T-cell (primary cell): Measurements from ENCODE around the gene WT1. TPM values are rescaled to one million over a fixed set of nuclear protein-coding genes. Genes with fewer than 3 reads are reported as not detected.

Experiments used
- ATAC-seq, 4 experiments: fragments of 200-7000 bp in 3 of 4; fragments of 150-1000 bp in 1 of 4; cut with Tn5 transposase; replicated peaks in 1 of 4; 1 replicate in 3 of 4; 2 replicates in 1 of 4; pipeline ENCODE4 v1.10.0; 2021; ENCODE audit warnings: moderate library complexity in 3 of 4, mild to moderate bottlenecking in 2 of 4, moderate number of reproducible peaks in 1 of 4
- CTCF ChIA-PET, 2 donors: fragments of 300-600 bp; sonication (Branson Sonifier 250); formaldehyde crosslinking; loops; one replicate each; lab custom pipeline; 2022; ENCODE audit warnings: antibody characterized with exemption in 2 of 2; lab: Charles Lee
- POLR2A ChIA-PET, 2 donors: fragments of 300-600 bp; sonication (Branson Sonifier 250); formaldehyde crosslinking; loops; one replicate each; lab custom pipeline; 2022; ENCODE audit warnings: antibody characterized with exemption in 2 of 2; lab: Charles Lee
- DNase-seq, 35 experiments: peaks; one replicate each; pipeline versions ENCODE4 v3.0.0 to v3.0.0-alpha.2; 2013 to 2023
- H3K27ac ChIP-seq: one replicate; pipeline ENCODE4 v1.5.1; 2013; ENCODE audit warnings: low read length
- H3K27me3 ChIP-seq, 2 experiments: replicated peaks in 1 of 2; 1 replicate in 1 of 2; 2 replicates in 1 of 2; pipeline versions ENCODE4 v1.6.1 to v1.7.0; 2013; ENCODE audit warnings: low read length in 1 of 2, mixed read lengths in 1 of 2; ENCODE audit not compliant: control insufficient read depth in 2 of 2, insufficient read depth in 2 of 2; ENCODE audit errors: extremely low read depth in 1 of 2
- H3K36me3 ChIP-seq, 2 donors: 1 replicate in 1 of 2; 2 replicates in 1 of 2; pipeline versions ENCODE4 v1.6.1 to v1.7.0; 2013; ENCODE audit warnings: low read length in 1 of 2; ENCODE audit not compliant: control insufficient read depth in 2 of 2, insufficient read depth in 1 of 2; ENCODE audit errors: extremely low read depth in 1 of 2
- H3K4me1 ChIP-seq, 2 experiments: 1 replicate in 1 of 2; 2 replicates in 1 of 2; pipeline versions ENCODE4 v1.6.1 to v1.7.0; 2013; ENCODE audit warnings: low read length in 2 of 2, mixed read lengths in 1 of 2; ENCODE audit not compliant: insufficient read depth in 2 of 2, control insufficient read depth in 1 of 2; ENCODE audit errors: extremely low read depth in 1 of 2
- H3K4me3 ChIP-seq, 2 donors: 1 replicate in 1 of 2; 2 replicates in 1 of 2; pipeline versions ENCODE4 v1.5.1 to v1.7.0; 2013; ENCODE audit warnings: mild to moderate bottlenecking in 2 of 2, low read length in 1 of 2, moderate library complexity in 1 of 2; ENCODE audit not compliant: control insufficient read depth in 1 of 2; ENCODE audit errors: extremely low read depth in 1 of 2
- H3K9me3 ChIP-seq: 2 replicates; pipeline ENCODE4 v1.7.0; 2013
- H3K27ac Mint-ChIP-seq, 2 donors: one replicate each; pipeline ENCODE4 v1.8.0; 2020 to 2021; ENCODE audit warnings: mild to moderate bottlenecking in 2 of 2, mixed read lengths in 2 of 2
- H3K27me3 Mint-ChIP-seq, 2 donors: one replicate each; pipeline ENCODE4 v1.8.0; 2021 to 2022; ENCODE audit warnings: mixed read lengths in 2 of 2
- H3K36me3 Mint-ChIP-seq: one replicate; pipeline ENCODE4 v1.8.0; 2021; ENCODE audit warnings: mixed read lengths
- H3K4me1 Mint-ChIP-seq, 3 donors: one replicate each; pipeline ENCODE4 v1.8.0; 2020 to 2022; ENCODE audit warnings: mixed read lengths in 3 of 3, mild to moderate bottlenecking in 1 of 3
- H3K4me3 Mint-ChIP-seq, 3 donors: one replicate each; pipeline ENCODE4 v1.8.0; 2020 to 2022; ENCODE audit warnings: mild to moderate bottlenecking in 3 of 3, mixed read lengths in 3 of 3, moderate library complexity in 3 of 3
- H3K9me3 Mint-ChIP-seq, 3 donors: one replicate each; pipeline ENCODE4 v1.8.0; 2020 to 2022; ENCODE audit warnings: mixed read lengths in 3 of 3
- WGBS: methylation state at CpG from one replicate; pipeline ENCODE4 v1.1.5; 2013; ENCODE audit warnings: missing lambda C conversion rate; ENCODE audit not compliant: insufficient coverage; 5-methylcytosine and 5-hydroxymethylcytosine counted together
- total RNA-seq, 35 experiments: library from RNA in 6 of 35; stranded (reverse) in 6 of 35; fragments of 120-200 nt in 1 of 35; gene quantifications; one replicate each; pipeline versions ENCODE4 v1.2.1 to v1.2.4 and lab custom pipeline; 2013 to 2026

Gene WT1
- total RNA-seq, 5 donors from 2014 or later (not counting 1 experiment from before 2014, with no cell fraction given): not detected

DNA sequence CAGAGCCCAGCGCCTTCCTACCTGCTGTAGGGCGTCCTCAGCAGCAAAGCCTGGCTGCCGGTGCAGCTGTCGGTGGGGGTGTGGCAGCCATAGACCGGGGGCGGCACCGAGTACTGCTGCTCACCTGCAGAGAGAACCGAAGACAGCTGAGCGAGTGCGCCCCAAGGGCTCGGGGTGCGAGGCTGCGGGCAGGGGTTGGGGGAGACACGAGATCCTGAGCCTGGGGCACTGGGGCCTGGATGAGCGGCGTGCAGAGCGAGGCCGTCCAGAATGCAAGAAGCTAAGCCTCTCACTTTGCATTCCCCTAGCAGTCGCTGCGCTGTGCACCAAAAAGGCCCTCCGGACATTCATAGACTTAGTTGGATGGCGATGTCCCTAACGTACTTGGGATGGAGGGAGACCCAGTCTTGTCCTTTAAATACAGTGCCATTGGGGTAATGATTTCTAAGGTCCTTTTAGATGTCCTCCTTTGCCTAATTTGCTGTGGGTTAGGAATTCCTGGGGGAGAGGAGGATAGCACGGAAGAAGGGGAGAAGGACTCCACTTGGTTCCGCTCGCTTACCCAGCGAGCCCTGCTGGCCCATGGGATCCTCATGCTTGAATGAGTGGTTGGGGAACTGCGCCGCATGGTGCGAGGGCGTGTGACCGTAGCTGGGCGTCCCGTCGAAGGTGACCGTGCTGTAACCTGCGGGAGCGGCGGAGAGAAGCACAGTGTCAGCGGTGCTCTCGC is 7.2 kb downstream of the WT1 start:
- Mint-ChIP-seq H3K9me3 (no peaks in the 10 kb centered on the region), H3K4me1 (peaks cover 17 to 25% (median 22%) of the 10 kb centered on the region in 3 donors), H3K4me3 (peak overlapping the region in 1 of 3 donors; percentile 30), H3K36me3 (no peaks in the 10 kb centered on the region), H3K27ac (peak overlapping the region in 1 of 2 donors; percentile 36), H3K27me3 (peaks cover 64 to 90% of the 10 kb centered on the region in 2 donors)
- DNase-seq (no peak), ATAC-seq (no peak)
- Histone ChIP-seq H3K4me1 (peaks cover under 1 to 20% of the 10 kb centered on the region in 2 experiments), H3K4me3 (no peak overlapping the region), H3K36me3 (no peaks in the 10 kb centered on the region), H3K27me3 (peaks cover 15 to 77% of the 10 kb centered on the region in 2 experiments), H3K27ac (no peak overlapping the region), H3K9me3 (no peaks in the 10 kb centered on the region)
- WGBS: 31% methylated on average over 36 of the region's 41 CpGs
- POLR2A ChIA-PET: no interaction called here
- CTCF ChIA-PET: no interaction called here

DNA sequence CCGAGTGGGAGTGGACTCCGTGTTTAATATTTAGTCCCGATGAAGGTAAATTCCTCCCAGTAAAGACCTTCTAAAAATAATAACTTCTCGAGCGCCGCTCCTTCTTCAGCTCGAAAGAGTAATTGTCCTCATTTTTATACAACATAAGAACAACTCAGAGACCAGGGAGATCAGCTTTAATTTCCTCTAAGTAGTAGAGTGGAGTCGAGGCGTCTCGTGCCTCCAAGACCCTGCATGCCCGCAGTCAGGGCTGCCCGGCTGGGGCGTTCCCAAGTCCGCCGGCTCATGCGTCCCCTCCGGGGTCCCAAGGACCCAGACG is 7.8 kb downstream of the WT1 start:
- Mint-ChIP-seq H3K4me3 (peak overlapping the region in 1 of 3 donors; percentile 30), H3K9me3 (no peaks in the 10 kb centered on the region), H3K27ac (no peak overlapping the region), H3K4me1 (peaks cover 11 to 20% (median 17%) of the 10 kb centered on the region in 3 donors), H3K36me3 (no peaks in the 10 kb centered on the region), H3K27me3 (peaks cover 64 to 85% of the 10 kb centered on the region in 2 donors)
- Histone ChIP-seq H3K36me3 (no peaks in the 10 kb centered on the region), H3K27me3 (peaks cover 12 to 74% of the 10 kb centered on the region in 2 experiments), H3K9me3 (no peaks in the 10 kb centered on the region), H3K4me3 (peak overlapping the region in 1 of 2 donors; percentile 44), H3K27ac (no peak overlapping the region), H3K4me1 (peaks cover 0 to 17% of the 10 kb centered on the region in 2 experiments)
- 22% methylated on average over 8 of the region's 18 CpGs for WGBS
- DNase-seq (no peak), ATAC-seq (no peak)
- POLR2A ChIA-PET: no interaction called here
- CTCF ChIA-PET: no interaction called here

DNA sequence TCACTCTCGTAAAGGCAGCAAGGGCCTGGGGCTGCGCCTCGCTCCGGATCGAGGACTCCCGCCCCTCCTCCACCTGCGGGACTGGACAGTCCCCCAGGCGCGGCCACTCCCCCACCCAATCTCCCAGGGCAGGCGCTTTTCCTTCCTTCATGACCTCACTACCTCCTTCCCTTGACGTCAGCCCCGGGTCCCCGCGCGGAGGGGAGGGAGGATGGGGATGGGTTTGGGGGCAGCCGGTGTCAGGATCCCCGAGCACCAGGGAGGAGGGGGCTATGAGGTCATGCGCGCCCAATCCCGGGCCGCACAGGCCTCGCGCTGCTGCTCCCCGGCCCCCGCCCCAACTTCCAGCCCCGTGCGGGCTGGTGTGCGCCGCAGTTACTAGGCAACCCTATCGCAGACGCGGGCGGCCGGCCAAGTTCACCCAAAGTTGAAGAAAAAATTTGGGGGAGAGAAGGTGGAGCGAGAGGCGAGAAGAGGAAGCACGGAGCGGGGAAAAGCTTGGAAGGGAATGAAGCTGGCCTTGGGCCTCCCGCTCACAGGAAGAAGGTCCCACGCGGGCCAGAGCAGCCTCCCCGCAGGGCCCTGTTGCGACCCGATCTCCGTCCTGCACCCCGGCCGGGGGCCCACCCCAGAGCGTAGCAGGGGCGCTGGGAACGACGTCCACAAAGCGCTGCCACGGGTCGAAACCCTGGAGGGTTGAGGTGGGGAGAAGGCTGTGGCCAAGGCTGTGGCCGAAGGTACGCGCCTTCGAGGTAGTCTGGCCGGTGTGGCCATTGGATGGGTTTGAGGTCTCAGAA is 8.3 kb downstream of the WT1 start:
- H3K4me3 Mint-ChIP-seq: peak overlapping the region in 1 of 3 donors; percentile 51
- ChIA-PET POLR2A (no interaction called here), CTCF (no interaction called here)
- H3K27ac Mint-ChIP-seq: no peak overlapping the region
- H3K27me3 Mint-ChIP-seq: peaks cover 60 to 80% of the 10 kb centered on the region in 2 donors
- no peaks in the 10 kb centered on the region for H3K9me3 Mint-ChIP-seq
- peaks cover 9 to 22% (median 18%) of the 10 kb centered on the region in 3 donors for H3K4me1 Mint-ChIP-seq
- peak overlapping the region in 1 of 2 donors; percentile 44 for H3K4me3 ChIP-seq
- H3K36me3 Mint-ChIP-seq: no peaks in the 10 kb centered on the region
- WGBS: 7% methylated on average over 38 of the region's 59 CpGs
- H3K4me1 ChIP-seq: peaks cover 2 to 17% of the 10 kb centered on the region in 2 experiments
- no peaks in the 10 kb centered on the region for H3K9me3 ChIP-seq
- no peak overlapping the region for H3K27ac ChIP-seq
- H3K27me3 ChIP-seq: peaks cover 8 to 69% of the 10 kb centered on the region in 2 experiments
- DNase-seq: peak in 11 of 35 experiments; percentile 0 to 34 (median 10)
- no peaks in the 10 kb centered on the region for H3K36me3 ChIP-seq
- peak in 2 of 4 experiments; percentile 34 to 71 for ATAC-seq

DNA sequence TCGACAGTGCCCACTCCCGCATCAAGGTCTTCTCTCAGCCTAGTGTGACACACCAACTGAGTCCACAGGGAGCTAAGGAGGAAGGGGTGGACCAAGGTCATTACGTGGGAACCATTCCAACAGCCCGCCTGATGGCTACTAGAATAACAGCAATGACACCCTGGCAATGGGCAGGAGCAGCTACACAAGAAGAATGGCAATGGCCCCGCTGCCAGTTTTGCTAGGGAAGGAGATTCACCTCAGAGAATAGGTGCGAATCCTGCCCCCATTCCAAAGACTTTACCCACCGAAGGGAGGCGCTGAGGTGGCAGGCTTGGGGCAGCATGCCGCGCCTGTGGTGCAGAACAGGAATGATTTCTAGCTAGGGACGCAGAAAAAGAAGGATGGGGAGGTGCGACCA is 9.1 kb downstream of the WT1 start:
- Histone ChIP-seq H3K9me3 (no peaks in the 10 kb centered on the region), H3K27me3 (peaks cover 7 to 62% of the 10 kb centered on the region in 2 experiments), H3K27ac (no peak overlapping the region), H3K36me3 (no peaks in the 10 kb centered on the region), H3K4me3 (no peak overlapping the region), H3K4me1 (peaks cover 10 to 22% of the 10 kb centered on the region in 2 experiments)
- Mint-ChIP-seq H3K4me3 (peak overlapping the region in 1 of 3 donors; percentile 51), H3K9me3 (no peaks in the 10 kb centered on the region), H3K36me3 (no peaks in the 10 kb centered on the region), H3K27ac (no peak overlapping the region), H3K27me3 (peaks cover 59 to 72% of the 10 kb centered on the region in 2 donors), H3K4me1 (peaks cover 16 to 31% (median 26%) of the 10 kb centered on the region in 3 donors)
- ChIA-PET CTCF (no interaction called here), POLR2A (no interaction called here)
- ATAC-seq (no peak), DNase-seq (no peak)
- 83% methylated on average over 9 of the region's 12 CpGs for WGBS

DNA sequence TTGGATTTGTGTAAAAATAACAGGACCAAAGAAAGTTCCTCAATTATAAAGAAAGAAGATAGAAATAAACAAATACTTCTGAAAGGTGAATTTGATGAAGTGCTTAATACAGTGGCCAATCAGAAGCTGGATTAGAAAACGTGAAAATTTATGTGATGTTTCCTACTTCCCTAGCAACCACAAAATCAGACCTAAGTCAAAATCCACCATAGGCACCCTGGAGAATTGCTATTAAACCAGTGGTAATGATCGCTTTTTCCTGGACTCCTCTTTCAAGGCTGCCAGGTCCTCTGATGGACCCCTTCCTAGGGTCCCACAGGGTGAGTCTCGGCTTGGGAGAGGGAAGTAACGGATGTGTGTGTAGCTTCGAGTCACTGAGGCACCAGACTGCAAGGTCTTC is 9.6 kb downstream of the WT1 start:
- CTCF ChIA-PET: no interaction called here
- peaks cover 57 to 69% of the 10 kb centered on the region in 2 donors for H3K27me3 Mint-ChIP-seq
- peaks cover 12 to 26% of the 10 kb centered on the region in 2 experiments for H3K4me1 ChIP-seq
- H3K27ac Mint-ChIP-seq: no peak overlapping the region
- POLR2A ChIA-PET: interaction anchor here in 1 of 2 donors (0.6 kb wide), 1 partner anchor 25 kb away, joined by 5 read pairs; no protein-coding TSS in a partner anchor
- no peak overlapping the region for H3K4me3 ChIP-seq
- no peaks in the 10 kb centered on the region for H3K9me3 Mint-ChIP-seq
- H3K27ac ChIP-seq: no peak overlapping the region
- no peak for DNase-seq
- ATAC-seq: no peak
- H3K36me3 Mint-ChIP-seq: no peaks in the 10 kb centered on the region
- peaks cover 5 to 58% of the 10 kb centered on the region in 2 experiments for H3K27me3 ChIP-seq
- no peaks in the 10 kb centered on the region for H3K9me3 ChIP-seq
- no peak overlapping the region for H3K4me3 Mint-ChIP-seq
- H3K4me1 Mint-ChIP-seq: peaks cover 20 to 35% (median 31%) of the 10 kb centered on the region in 3 donors
- H3K36me3 ChIP-seq: no peaks in the 10 kb centered on the region
- WGBS: no CpG with 5 or more reads among the region's 5 CpGs

DNA sequence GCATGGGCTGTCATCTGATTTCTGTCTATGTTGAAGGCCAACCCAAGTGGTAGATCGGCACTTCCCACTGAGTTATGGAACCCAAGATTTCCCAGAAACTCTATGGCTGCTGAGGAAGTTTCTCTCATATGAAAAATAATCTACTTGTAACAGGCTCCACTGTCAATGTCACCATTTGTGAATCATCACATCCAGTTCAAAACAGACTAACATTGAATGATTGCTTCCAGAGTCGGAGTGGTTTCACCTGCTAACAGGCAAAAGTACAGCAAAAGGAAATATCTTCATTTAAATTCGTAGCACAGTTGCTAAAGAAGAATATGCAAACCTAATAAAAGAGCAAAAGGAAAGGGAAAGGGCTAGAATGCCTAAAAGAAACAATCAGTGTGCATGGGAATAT is 12.8 kb downstream of the WT1 start:
- Histone ChIP-seq H3K4me1 (peaks cover 12 to 23% of the 10 kb centered on the region in 2 experiments), H3K27ac (no peak overlapping the region), H3K4me3 (no peak overlapping the region), H3K27me3 (peaks cover 2 to 25% of the 10 kb centered on the region in 2 experiments), H3K36me3 (no peaks in the 10 kb centered on the region), H3K9me3 (no peaks in the 10 kb centered on the region)
- H3K9me3 Mint-ChIP-seq: no peaks in the 10 kb centered on the region
- ATAC-seq (no peak), DNase-seq (no peak)
- H3K27ac Mint-ChIP-seq: no peak overlapping the region
- CTCF ChIA-PET: no interaction called here
- no peaks in the 10 kb centered on the region for H3K36me3 Mint-ChIP-seq
- WGBS: 70% methylated on average over 3 of the region's 3 CpGs
- H3K27me3 Mint-ChIP-seq: peaks cover 37 to 41% of the 10 kb centered on the region in 2 donors
- no peak overlapping the region for H3K4me3 Mint-ChIP-seq
- H3K4me1 Mint-ChIP-seq: peaks cover 17 to 29% (median 27%) of the 10 kb centered on the region in 3 donors
- POLR2A ChIA-PET: no interaction called here
